ENCODE data around the gene IDS.

DNA sequence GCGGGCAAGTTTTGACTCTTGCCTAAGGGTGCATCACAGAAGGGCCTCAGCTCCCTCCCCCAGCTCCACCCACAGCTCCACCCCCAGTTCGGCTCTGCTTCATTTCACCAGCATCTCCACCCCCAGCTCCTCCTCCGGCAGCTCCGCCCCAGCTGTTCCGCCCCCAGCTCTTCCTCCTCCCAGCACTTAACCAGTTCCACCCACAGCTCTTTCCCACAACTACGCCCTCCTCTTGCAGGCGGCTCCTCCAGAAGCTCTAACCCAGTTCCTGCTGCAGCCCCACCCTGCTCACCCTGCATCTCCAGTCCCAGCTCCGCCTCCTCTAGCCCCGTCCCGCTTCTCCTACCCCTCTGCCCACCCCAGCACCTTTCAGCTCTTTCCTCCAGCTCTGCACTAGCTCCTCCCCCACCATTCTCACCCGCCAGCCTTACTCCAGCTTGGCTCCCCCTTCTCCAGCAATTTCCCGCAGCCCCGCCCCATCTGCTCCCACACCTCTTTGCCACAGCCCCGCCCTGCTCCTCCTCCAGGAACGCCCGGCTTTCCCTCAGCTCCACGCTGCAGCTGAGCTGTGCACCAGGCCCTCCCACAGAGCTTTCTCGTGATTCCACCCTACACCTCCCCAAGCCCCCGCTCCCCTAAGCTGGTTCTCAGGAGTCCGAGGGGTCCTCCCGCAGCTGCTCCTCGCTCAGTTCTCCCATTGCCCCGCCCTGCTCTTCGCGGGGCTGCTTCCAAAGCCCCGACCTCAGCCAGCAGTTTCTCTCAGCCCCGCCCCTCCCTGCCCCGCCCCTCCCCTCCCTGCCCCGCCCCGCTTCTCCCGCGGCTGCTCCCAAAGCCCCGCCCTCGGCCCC is 34.4 kb upstream of the IDS start:
- no peak for TF ChIP-seq POLR2AphosphoS5 (IDR thresholded peaks at IDR 0.05)
- no peak for TF ChIP-seq EP300 (IDR thresholded peaks at IDR 0.05)

Data from suprapubic skin (tissue), 4 donors.